ENCODE results near the gene RFX1.

- TF ChIP-seq ZNF776 (tag by site-specific recombination; IDR thresholded peaks at IDR 0.05; ENCODE audit: borderline replicate concordance) = no peak
- TF ChIP-seq CTCF (tag by site-specific recombination; IDR thresholded peaks at IDR 0.05) = no peak
- TF ChIP-seq YY1 (tag by site-specific recombination; IDR thresholded peaks at IDR 0.05) = no peak
- TF ChIP-seq ZNF629 (tag by site-specific recombination; IDR thresholded peaks at IDR 0.05) = no peak
- no peak for TF ChIP-seq ZNF449 (tag by site-specific recombination; IDR thresholded peaks at IDR 0.05)
- TF ChIP-seq ZBTB21 (tag by site-specific recombination; IDR thresholded peaks at IDR 0.05) = no peak
- no peak for TF ChIP-seq ZNF302 (tag by site-specific recombination; IDR thresholded peaks at IDR 0.05; ENCODE audit: low read depth)
- TF ChIP-seq, protein P1, sequence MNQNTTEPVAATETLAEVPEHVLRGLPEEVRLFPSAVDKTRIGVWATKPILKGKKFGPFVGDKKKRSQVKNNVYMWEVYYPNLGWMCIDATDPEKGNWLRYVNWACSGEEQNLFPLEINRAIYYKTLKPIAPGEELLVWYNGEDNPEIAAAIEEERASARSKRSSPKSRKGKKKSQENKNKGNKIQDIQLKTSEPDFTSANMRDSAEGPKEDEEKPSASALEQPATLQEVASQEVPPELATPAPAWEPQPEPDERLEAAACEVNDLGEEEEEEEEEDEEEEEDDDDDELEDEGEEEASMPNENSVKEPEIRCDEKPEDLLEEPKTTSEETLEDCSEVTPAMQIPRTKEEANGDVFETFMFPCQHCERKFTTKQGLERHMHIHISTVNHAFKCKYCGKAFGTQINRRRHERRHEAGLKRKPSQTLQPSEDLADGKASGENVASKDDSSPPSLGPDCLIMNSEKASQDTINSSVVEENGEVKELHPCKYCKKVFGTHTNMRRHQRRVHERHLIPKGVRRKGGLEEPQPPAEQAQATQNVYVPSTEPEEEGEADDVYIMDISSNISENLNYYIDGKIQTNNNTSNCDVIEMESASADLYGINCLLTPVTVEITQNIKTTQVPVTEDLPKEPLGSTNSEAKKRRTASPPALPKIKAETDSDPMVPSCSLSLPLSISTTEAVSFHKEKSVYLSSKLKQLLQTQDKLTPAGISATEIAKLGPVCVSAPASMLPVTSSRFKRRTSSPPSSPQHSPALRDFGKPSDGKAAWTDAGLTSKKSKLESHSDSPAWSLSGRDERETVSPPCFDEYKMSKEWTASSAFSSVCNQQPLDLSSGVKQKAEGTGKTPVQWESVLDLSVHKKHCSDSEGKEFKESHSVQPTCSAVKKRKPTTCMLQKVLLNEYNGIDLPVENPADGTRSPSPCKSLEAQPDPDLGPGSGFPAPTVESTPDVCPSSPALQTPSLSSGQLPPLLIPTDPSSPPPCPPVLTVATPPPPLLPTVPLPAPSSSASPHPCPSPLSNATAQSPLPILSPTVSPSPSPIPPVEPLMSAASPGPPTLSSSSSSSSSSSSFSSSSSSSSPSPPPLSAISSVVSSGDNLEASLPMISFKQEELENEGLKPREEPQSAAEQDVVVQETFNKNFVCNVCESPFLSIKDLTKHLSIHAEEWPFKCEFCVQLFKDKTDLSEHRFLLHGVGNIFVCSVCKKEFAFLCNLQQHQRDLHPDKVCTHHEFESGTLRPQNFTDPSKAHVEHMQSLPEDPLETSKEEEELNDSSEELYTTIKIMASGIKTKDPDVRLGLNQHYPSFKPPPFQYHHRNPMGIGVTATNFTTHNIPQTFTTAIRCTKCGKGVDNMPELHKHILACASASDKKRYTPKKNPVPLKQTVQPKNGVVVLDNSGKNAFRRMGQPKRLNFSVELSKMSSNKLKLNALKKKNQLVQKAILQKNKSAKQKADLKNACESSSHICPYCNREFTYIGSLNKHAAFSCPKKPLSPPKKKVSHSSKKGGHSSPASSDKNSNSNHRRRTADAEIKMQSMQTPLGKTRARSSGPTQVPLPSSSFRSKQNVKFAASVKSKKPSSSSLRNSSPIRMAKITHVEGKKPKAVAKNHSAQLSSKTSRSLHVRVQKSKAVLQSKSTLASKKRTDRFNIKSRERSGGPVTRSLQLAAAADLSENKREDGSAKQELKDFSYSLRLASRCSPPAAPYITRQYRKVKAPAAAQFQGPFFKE (tag by site-specific recombination; IDR thresholded peaks at IDR 0.05; ENCODE audit: borderline replicate concordance) = no peak
- no peak for TF ChIP-seq HOXD13 (CRISPR knock-in tag; IDR thresholded peaks at IDR 0.05; ENCODE audit: borderline replicate concordance)
Observed at GRCh38 chr19:13996928-13997630, 9.0 kb downstream of the RFX1 start.
